Measurements from ENCODE around the gene SLAIN1. TPM values are rescaled to one million over a fixed set of nuclear protein-coding genes. Genes with fewer than 3 reads are reported as not detected.

Gene SLAIN1
- total and polyA plus RNA-seq, 2 of the 4 experiments (the other 2 are of a cell fraction), result 0.29 to 0.36 TPM

GRCh38 chr13:77724092-77724491 lies 26.6 kb downstream of the SLAIN1 start:
- in situ Hi-C loops (cut with MboI; ENCODE audit: low sequenced_read_pairs) (no loop called here), dilution Hi-C loops (cut with HindIII; ENCODE audit: low sequenced_read_pairs, unreplicated experiment) (no loop called here), intact Hi-C loops (cut with micrococcal nuclease) (no loop called here)
- no peak overlapping the region for H3K23ac ChIP-seq (ENCODE audit: low read depth, low read length)
- DNase-seq (no peak), ATAC-seq (ENCODE audit: low read depth) (no peak)
- no peak overlapping the region for H2BK5ac ChIP-seq (ENCODE audit: low read depth, low read length, poor library complexity, severe bottlenecking)
- WGBS, 2 experiments (ENCODE audit: extremely low coverage in 2 of 2, insufficient read length in 1 of 2), result no CpG with 5 or more reads among the region's 6 CpGs
- H2BK20ac ChIP-seq (ENCODE audit: low read depth, low read length), result no peak overlapping the region
- no peak overlapping the region for H2BK15ac ChIP-seq (ENCODE audit: low read depth, low read length)
- no peak overlapping the region for H3K4me2 ChIP-seq (ENCODE audit: low read depth, low read length)
- no peak overlapping the region for H3K14ac ChIP-seq (replicated peaks; ENCODE audit: low read depth, low read length)
- H4K91ac ChIP-seq (ENCODE audit: insufficient read depth, low read depth, low read length), result no peak overlapping the region
- no peak overlapping the region for H2AK5ac ChIP-seq (ENCODE audit: low read depth, low read length)
- no peak overlapping the region for H2AK9ac ChIP-seq (replicated peaks; ENCODE audit: low read depth, low read length, poor library complexity)
- no peak overlapping the region for H2BK120ac ChIP-seq (ENCODE audit: low read depth, low read length)
- no peaks in the 10 kb centered on the region for H3K4me1 ChIP-seq (ENCODE audit: control insufficient read depth, insufficient read depth, low read length)
- no peaks in the 10 kb centered on the region for H3K9me1 ChIP-seq (ENCODE audit: insufficient read depth, low read length)
- ChIA-PET CTCF (no interaction called here), POLR2A (ENCODE audit: unreplicated experiment) (no interaction called here)
- BruUV-seq (replicated peaks), result no TSS peak
- H4K8ac ChIP-seq (ENCODE audit: low read depth in 2 of 2, low read length in 2 of 2), result no peak overlapping the region
- H3K27ac ChIP-seq (ENCODE audit: insufficient read depth, low read length), result no peak overlapping the region
- H2AFZ ChIP-seq (replicated peaks; ENCODE audit: low read length, poor library complexity), result no peak overlapping the region
- H3K9me3 ChIP-seq (ENCODE audit: control insufficient read depth, insufficient read depth, low read length), result no peaks in the 10 kb centered on the region
- H3K4ac ChIP-seq (ENCODE audit: low read depth, low read length), result no peak overlapping the region
- no peak overlapping the region for H3K9ac ChIP-seq (ENCODE audit: low read depth, low read length)
- no peak overlapping the region for H4K5ac ChIP-seq (ENCODE audit: low read depth, low read length)
- H3K56ac ChIP-seq (ENCODE audit: extremely low read depth, insufficient read depth, low read length), result no peak overlapping the region
- H3K36me3 ChIP-seq (ENCODE audit: control insufficient read depth, insufficient read depth, low read length), result no peaks in the 10 kb centered on the region
- no peaks in the 10 kb centered on the region for H3K79me1 ChIP-seq (ENCODE audit: low read depth in 1 of 2, low read length in 2 of 2)
- no peaks in the 10 kb centered on the region for H4K20me1 ChIP-seq (ENCODE audit: insufficient read depth, low read length)
- H3K4me3 ChIP-seq (ENCODE audit: insufficient read depth, low read depth, low read length), result no peak overlapping the region
- TF ChIP-seq POLR2A (IDR thresholded peaks at IDR 0.05; ENCODE audit: low read depth, low read length) (no peak), RAD21 (IDR thresholded peaks at IDR 0.05; ENCODE audit: low read length) (no peak), ELK1 (IDR thresholded peaks at IDR 0.05; ENCODE audit: borderline replicate concordance, low read depth, low read length) (no peak), BHLHE40 (IDR thresholded peaks at IDR 0.05; ENCODE audit: low read depth, low read length) (no peak), MAZ (IDR thresholded peaks at IDR 0.05; ENCODE audit: borderline replicate concordance, low read depth, low read length) (no peak), RCOR1 (IDR thresholded peaks at IDR 0.05; ENCODE audit: insufficient replicate concordance, low read length) (no peak), CEBPB (IDR thresholded peaks at IDR 0.05; ENCODE audit: low read depth, low read length) (no peak), SMC3 (IDR thresholded peaks at IDR 0.05; ENCODE audit: low read depth, low read length) (no peak), FOS (IDR thresholded peaks at IDR 0.05; ENCODE audit: low read depth, low read length) (no peak), MXI1 (IDR thresholded peaks at IDR 0.05; ENCODE audit: borderline replicate concordance, low read depth, low read length) (no peak), MAFK (IDR thresholded peaks at IDR 0.05; ENCODE audit: low read depth, low read length) (no peak), CHD1 (IDR thresholded peaks at IDR 0.05; ENCODE audit: low read depth, low read length) (no peak), NFE2L2 (IDR thresholded peaks at IDR 0.05; ENCODE audit: low read depth, low read length) (no peak), USF2 (IDR thresholded peaks at IDR 0.05; ENCODE audit: low read depth, low read length) (no peak), RFX5 (IDR thresholded peaks at IDR 0.05; ENCODE audit: low read depth, low read length) (no peak), CTCF (conservative IDR thresholded peaks at IDR 0.05; ENCODE audit: low read depth, low read length) (no peak)
- no peak overlapping the region for H3K18ac ChIP-seq (ENCODE audit: low read depth, low read length)
- H3K27me3 ChIP-seq (ENCODE audit: control insufficient read depth, insufficient read depth, low read length), result peaks cover 1% of the 10 kb centered on the region; the same call in 1 of the 2 replicates
